Transverse colon (tissue), 4 donors: ENCODE results near the gene BAHCC1.
"Not testable (repeated sequence)": the region's sequence is repeated elsewhere in the genome, so short reads cannot be mapped to it uniquely, and the experiment has no call there.

ENCODE experiments used
- EP300 ChIP-seq: sonication (generic); formaldehyde crosslinking; IDR thresholded peaks from one replicate; pipeline ENCODE4 v1.6.1; 2017; ENCODE audit warnings: antibody characterized with exemption, low read depth
- POLR2A ChIP-seq: fragments of 450-650 bp; IDR thresholded peaks from one replicate; pipeline ENCODE4 v1.6.1; 2016; ENCODE audit warnings: antibody characterized with exemption, mild to moderate bottlenecking, moderate library complexity
- POLR2AphosphoS5 ChIP-seq, 3 donors: sonication (generic); formaldehyde crosslinking; IDR thresholded peaks; one replicate each; pipeline ENCODE4 v1.6.1; 2016; ENCODE audit warnings: antibody characterized with exemption in 3 of 3
- TF ChIP-seq, protein P1 (sequence below), 5 experiments: fragments of 200-600 bp in 3 of 5; fragments of 450-650 bp in 2 of 5; sonication (generic) in 3 of 5; IDR thresholded peaks; 1 replicate in 2 of 5; 2 replicates in 3 of 5; pipeline ENCODE4 v1.5.1; 2016 to 2017; ENCODE audit warnings: antibody characterized with exemption in 5 of 5, inconsistent platforms in 3 of 5, mild to moderate bottlenecking in 2 of 5, moderate library complexity in 1 of 5

DNA sequence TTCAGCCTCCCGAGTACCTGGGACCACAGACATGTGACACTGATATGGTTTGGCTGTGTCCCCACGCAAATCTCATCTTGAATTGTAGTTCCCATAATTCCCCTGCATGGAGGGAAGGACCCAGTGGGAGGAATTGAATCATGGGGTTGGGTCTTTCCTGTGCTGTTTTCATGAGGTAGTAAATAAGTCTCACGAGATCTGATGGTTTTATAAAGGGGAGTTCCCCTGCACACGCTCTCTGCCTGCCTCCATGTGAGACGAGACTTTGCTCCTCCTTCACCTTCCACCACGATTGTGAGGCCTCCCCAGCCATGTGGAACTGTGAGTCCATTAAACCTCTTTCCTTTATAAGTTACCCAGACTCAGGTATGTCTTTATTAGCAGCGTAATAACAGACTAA is 33.3 kb upstream of the BAHCC1 start:
- TF ChIP-seq, protein P1, sequence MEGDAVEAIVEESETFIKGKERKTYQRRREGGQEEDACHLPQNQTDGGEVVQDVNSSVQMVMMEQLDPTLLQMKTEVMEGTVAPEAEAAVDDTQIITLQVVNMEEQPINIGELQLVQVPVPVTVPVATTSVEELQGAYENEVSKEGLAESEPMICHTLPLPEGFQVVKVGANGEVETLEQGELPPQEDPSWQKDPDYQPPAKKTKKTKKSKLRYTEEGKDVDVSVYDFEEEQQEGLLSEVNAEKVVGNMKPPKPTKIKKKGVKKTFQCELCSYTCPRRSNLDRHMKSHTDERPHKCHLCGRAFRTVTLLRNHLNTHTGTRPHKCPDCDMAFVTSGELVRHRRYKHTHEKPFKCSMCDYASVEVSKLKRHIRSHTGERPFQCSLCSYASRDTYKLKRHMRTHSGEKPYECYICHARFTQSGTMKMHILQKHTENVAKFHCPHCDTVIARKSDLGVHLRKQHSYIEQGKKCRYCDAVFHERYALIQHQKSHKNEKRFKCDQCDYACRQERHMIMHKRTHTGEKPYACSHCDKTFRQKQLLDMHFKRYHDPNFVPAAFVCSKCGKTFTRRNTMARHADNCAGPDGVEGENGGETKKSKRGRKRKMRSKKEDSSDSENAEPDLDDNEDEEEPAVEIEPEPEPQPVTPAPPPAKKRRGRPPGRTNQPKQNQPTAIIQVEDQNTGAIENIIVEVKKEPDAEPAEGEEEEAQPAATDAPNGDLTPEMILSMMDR (IDR thresholded peaks at IDR 0.05), result not testable (repeated sequence)
- TF ChIP-seq EP300; POLR2A; POLR2AphosphoS5 (IDR thresholded peaks at IDR 0.05): not testable (repeated sequence)
